HG03571 (cell line): ENCODE results near the gene OR2F1.
"Not testable (repeated sequence)": the region's sequence is repeated elsewhere in the genome, so short reads cannot be mapped to it uniquely, and the experiment has no call there.

ENCODE experiments used
- ATAC-seq: cut with Tn5 transposase; IDR thresholded peaks from one replicate; pipeline ENCODE4 v1.9.1; 2021; ENCODE audit not compliant: unreplicated experiment

Gene OR2F1

DNA sequence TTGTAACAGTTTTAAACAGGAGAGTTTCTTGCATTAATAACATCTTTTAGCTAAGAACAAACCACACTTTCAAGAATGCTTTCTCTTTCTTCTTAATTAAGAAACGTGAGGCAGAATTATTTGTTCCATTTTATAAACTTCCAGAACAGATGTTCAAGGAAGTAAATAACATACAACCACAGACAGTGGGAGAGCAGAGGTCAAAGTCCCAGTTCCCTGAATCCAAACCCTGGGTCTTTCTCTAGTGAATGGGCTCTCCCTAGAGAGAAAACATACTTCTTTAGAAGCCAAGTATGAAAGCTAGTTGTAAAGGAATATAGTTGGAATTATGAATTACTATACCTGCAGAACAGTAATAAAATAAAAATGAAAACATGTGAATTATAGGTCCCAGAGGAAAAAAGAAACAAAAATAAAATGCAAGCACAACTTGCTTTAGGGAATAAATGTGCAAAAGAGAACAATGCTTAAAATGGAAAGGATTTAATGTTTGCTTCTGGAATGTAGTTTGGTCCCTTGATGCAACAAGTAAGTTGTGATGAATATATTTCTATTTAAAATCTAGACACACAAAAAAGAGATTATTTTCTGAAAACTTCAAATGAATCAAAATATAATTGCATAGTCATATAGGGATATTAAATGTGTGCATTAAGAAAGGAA, 51.5 kb downstream of the OR2F1 start:
- no peak for ATAC-seq

GRCh38 chr7:144006692-144007042, 52.0 kb downstream of the OR2F1 start:
- ATAC-seq: no peak

DNA sequence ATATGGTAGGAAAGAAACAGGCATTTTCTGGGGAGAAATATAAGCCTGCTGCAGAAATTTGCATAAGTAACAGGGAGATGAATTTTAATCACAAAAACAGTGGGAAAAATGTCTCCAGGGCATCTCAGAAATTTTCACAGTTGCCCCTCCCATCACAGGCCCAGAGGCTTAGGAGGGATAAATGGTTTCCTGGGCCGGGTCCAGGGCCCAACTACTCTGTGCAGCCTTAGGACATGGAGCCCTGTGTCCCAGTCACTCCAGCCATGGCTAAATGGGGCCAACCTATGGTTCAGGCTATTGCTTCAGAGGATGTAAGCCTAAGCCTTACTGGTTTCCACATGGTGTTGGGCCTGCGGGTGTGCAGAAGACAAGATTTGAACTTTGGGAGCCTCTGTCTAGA, 54.7 kb downstream of the OR2F1 start:
- ATAC-seq: no peak

- ATAC-seq: not testable (repeated sequence)
Observed at GRCh38 chr7:144010061-144010460, 55.4 kb downstream of the OR2F1 start.

DNA sequence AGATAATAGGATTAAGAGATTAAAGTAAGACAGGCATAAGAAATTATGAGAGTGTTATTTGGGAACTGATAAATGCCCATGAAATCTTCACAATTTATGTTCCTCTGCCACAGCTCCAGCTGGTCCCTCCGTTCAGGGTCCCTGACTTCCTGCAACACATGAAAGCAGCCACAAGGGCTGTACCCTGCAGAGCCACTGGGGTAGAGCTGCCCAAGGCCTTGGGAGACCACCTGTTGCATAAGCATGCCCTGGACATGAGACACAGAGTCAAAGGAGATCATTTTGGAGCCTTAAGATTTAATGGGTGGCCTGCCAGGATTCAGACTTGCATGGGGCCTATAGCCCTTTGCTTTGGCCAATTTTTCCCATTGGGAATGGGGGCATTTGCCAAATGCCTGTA, 56.2 kb downstream of the OR2F1 start:
- ATAC-seq: not testable (repeated sequence)

DNA sequence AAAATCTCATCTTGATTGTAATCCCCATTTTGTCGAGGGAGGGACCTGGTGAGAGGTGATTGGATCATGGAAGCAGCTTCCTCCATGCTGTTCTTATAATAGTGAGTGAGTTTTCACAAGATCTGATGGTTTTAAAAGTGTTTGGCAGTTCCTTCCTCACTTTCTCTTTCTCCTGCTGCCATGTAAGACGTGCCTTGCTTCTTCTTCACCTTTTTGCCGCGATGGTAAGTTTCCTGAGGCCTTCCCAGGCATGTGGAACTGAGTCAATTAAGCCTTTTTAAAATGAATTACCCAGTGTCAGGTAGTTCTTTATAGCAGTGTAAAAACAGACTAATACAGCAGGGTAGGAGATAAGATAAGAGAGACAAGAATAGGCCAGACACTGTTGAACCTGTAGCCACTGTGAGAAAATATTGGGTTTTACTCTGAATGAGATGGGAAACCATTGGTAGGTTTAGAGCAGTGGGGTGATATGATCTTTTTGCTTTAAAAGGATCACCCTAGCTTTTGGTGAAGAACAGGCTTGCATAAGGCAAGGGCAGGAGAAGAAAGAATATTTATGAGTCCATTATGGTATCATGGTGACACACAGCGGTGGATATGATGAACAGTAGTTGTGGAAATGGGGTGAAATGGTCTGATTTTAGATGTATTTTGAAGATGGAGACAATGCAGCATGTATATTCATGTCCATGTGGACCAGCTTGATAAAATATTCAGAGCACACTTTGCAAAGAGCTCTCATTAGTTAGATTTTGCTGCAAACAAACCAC, 57.0 kb downstream of the OR2F1 start:
- ATAC-seq: no peak
